ENCODE measurements around the gene CALD1.

Gene CALD1

DNA sequence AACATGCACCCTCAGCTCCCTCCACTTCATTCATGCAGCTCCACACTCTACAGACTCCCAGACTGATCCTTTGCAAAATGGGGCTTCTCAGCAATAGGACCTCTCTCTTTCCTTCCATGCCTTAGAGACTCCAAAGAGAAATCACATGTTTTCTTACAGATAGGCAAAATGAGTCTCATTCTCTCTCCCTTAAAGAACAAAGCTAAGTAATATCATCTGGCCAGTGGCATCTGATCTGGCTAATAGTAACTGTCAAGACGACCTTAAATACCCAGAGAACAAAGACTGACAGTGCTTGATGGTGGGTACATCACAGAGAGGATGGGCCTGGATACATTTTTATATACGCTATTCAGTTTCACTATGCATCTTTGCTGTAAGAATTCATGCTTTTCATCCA, 43.1 kb upstream of the CALD1 start:
- H3K4me3 ChIP-seq (ENCODE audit: low read depth, low read length): no peak overlapping the region
- CTCF ChIA-PET: interaction anchor here (1.0 to 9.6 kb wide), 2 partner anchors 12 to 46 kb away, joined by 3 to 96 read pairs; no protein-coding TSS in a partner anchor
- DNase-seq (ENCODE audit: low read depth, low spot score): no peak
- POLR2A ChIA-PET: interaction anchor here (0.8 kb wide), 1 partner anchor 46 kb away, joined by 3 read pairs; no protein-coding TSS in a partner anchor
- TF ChIP-seq, protein P1, sequence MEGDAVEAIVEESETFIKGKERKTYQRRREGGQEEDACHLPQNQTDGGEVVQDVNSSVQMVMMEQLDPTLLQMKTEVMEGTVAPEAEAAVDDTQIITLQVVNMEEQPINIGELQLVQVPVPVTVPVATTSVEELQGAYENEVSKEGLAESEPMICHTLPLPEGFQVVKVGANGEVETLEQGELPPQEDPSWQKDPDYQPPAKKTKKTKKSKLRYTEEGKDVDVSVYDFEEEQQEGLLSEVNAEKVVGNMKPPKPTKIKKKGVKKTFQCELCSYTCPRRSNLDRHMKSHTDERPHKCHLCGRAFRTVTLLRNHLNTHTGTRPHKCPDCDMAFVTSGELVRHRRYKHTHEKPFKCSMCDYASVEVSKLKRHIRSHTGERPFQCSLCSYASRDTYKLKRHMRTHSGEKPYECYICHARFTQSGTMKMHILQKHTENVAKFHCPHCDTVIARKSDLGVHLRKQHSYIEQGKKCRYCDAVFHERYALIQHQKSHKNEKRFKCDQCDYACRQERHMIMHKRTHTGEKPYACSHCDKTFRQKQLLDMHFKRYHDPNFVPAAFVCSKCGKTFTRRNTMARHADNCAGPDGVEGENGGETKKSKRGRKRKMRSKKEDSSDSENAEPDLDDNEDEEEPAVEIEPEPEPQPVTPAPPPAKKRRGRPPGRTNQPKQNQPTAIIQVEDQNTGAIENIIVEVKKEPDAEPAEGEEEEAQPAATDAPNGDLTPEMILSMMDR (IDR thresholded peaks at IDR 0.05; ENCODE audit: insufficient read depth, low read length, missing control alignments): no peak

DNA sequence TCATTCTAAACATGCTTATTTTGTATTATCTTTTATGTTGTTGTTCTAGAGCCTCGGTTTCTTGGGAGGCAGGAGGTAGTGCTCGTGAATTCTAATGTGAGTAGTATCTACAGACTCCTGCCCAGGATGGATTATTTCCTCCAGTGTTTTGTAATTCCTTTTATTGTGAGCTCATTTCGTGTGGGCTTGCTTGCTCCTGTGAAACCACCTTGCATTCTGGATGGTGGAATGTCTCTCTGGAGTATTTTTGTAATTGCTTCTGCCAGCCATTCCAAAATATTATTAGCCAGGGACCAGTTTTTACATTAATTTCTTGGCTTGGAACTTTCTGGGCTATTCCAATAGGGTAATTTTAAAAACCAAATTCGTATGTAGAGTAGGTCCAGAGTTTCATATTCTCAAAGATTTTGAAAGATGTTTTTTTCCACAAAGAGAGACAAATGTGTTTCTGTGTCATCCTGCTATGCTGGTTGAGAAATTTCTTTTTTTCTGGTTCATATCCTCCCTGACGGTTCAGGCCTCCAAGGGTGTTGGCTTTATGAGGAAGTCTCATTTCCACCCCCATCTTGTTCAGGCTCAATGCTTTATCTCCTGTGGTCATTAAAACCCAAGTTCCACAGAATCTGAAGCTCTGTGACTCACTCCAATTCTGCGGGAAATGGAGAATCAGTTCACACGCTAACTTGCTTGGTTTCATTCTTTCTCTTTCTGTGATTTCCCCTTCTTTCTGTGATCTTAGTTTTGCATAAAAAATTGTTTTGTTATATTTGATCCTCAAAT, 41.7 kb upstream of the CALD1 start:
- ChIA-PET CTCF (interaction anchor here (1.5 to 9.6 kb wide), 2 partner anchors 13 to 48 kb away, joined by 4 to 96 read pairs; no protein-coding TSS in a partner anchor), POLR2A (interaction anchor here (0.7 to 1.7 kb wide), 4 partner anchors 41 to 44 kb away, joined by 3 to 4 read pairs (median 3); partner anchors contain the start of gene CALD1)
- TF ChIP-seq, protein P1 (IDR thresholded peaks at IDR 0.05; ENCODE audit: insufficient read depth, low read length, missing control alignments): no peak
- H3K4me3 ChIP-seq (ENCODE audit: low read depth, low read length): no peak overlapping the region
- peak; percentile 90 for DNase-seq (ENCODE audit: low read depth, low spot score)

DNA sequence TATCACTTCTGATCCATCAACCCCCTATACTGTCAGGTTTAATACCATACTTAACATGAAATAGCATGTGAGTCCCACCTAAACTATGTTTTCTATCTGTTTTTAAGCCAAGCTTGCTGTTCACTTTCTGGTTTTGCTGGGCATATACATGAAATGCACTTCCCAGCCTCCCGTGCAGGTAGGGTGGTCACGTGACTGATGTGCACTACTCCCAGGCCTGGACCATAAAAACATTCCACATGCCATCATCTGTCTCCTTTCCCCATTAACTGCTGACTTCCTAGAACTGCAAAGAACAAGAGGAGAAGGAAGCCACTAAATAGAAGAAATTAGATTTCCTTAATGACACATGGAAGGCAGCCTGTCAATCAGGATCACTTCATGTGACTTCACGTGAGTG, 40.1 kb upstream of the CALD1 start:
- H3K4me3 ChIP-seq (ENCODE audit: low read depth, low read length): no peak overlapping the region
- CTCF ChIA-PET: interaction anchor here (1.0 to 9.6 kb wide), 2 partner anchors 10 to 15 kb away, joined by 5 to 96 read pairs; no protein-coding TSS in a partner anchor
- no peak for DNase-seq (ENCODE audit: low read depth, low spot score)
- POLR2A ChIA-PET: no interaction called here
- TF ChIP-seq, protein P1 (IDR thresholded peaks at IDR 0.05; ENCODE audit: insufficient read depth, low read length, missing control alignments): no peak

DNA sequence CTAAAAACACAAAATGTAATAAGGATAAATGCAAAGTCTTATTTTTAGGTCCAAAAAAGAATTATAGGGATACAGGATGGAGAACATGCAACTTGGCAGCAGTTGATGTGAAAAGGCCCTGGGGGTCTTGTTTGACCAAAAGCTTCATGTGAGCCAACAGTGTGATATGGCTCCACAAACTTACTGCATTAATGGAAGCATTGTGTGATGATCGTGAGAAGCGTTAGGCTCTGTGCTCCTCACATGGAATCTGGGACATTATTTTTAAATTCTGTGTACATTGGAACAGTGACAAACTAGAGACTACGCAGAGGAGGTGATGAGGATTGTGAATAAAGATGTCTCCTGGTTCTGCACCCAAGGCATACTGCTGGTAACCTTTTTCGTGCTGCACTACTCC, 39.1 kb upstream of the CALD1 start:
- TF ChIP-seq, protein P1 (IDR thresholded peaks at IDR 0.05; ENCODE audit: insufficient read depth, low read length, missing control alignments): no peak
- no peak for DNase-seq (ENCODE audit: low read depth, low spot score)
- no peak overlapping the region for H3K4me3 ChIP-seq (ENCODE audit: low read depth, low read length)
- CTCF ChIA-PET: interaction anchor here (1.5 to 9.6 kb wide), 2 partner anchors 10 to 16 kb away, joined by 3 to 96 read pairs; no protein-coding TSS in a partner anchor
- POLR2A ChIA-PET: no interaction called here

DNA sequence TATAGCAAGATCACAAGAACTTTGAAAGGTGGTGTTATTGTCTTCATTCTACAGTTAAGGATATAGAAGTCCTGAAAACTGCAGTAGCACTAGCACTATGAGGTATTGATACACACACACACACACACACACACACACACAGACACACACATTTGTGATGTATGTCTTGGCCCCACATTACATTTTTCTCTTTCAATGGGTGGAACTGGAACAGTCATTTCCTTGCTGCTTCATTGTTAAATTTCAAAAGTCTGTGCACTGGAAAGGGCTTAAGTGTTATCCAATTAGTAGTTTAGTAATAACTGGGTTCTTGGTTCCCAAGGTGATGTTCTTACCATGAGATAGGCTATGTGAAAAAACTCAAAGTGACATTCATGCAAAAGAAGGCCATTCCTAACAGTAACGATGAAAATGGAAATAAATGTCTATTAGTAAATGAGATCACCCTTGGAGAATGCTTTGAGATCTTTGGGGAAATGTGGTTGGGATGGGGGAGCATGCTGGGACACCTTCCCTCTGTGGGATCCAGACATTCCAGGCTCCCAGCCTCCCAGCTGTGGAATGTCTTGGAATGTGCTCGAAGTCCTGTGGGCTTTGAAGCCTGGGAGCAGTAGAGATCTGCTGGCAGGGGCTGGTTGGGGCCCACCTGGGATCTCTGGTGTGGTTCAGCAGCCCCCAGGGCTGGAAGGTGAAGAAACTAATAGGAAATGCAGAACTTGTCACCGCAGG, 37.4 kb upstream of the CALD1 start:
- TF ChIP-seq, protein P1 (IDR thresholded peaks at IDR 0.05; ENCODE audit: insufficient read depth, low read length, missing control alignments): no peak
- peak; percentile 87 for DNase-seq (ENCODE audit: low read depth, low spot score)
- no peak overlapping the region for H3K4me3 ChIP-seq (ENCODE audit: low read depth, low read length)
- POLR2A ChIA-PET: interaction anchor here (1.4 to 1.9 kb wide), 3 partner anchors 16 to 47 kb away, joined by 5 to 8 read pairs (median 5); no protein-coding TSS in a partner anchor
- CTCF ChIA-PET: interaction anchor here (1.2 to 9.6 kb wide), 4 partner anchors 8 to 18 kb away, joined by 3 to 96 read pairs (median 26); no protein-coding TSS in a partner anchor

Measured in AG04449 (cell line).